ENCODE data around the gene TIMM17A. TPM values are rescaled to one million over a fixed set of nuclear protein-coding genes. Genes with fewer than 3 reads are reported as not detected.

The TIMM17A gene
- total and polyA plus RNA-seq, 5 donors: 67.8 to 96.9 (median 75.4) TPM

DNA sequence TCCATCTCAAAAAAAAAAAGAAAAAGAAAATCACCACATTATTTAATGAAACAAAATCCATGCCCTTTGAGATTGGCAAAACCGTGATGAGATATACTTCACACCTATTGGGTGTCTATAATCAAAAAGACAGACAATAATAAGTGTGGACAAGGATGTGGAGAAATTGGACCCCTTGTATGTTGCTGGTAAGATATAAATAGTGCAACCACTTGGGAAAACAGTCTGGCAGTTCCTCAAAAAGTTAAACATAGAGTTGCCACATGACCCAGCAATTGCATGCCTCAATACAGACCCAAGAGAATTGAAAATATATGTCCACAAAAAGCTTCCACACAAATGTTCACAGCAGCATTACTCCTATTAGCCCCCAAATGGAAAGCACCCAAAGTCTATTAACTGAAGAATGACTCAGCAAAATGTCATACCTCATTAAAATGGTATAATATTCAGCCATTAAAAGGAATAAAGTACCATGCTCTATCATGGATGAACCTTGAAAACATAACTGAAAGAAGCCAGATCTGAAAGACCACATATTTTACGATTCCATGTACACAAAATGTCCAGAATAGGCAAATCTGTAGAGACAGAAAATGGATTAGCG lies 33.2 kb upstream of the TIMM17A start:
- Histone ChIP-seq H3K4me3 (ENCODE audit: low read length) (no peak overlapping the region), H3K4me1 (ENCODE audit: control insufficient read depth, insufficient read depth, low read length) (peaks cover 12% of the 10 kb centered on the region), H3K9me3 (ENCODE audit: control insufficient read depth, low read length) (peaks cover 2% of the 10 kb centered on the region), H3K27ac (ENCODE audit: low read length) (no peak overlapping the region), H3K27me3 (ENCODE audit: control insufficient read depth, insufficient read depth) (no peaks in the 10 kb centered on the region)
- ATAC-seq: no peak
- WGBS: 90% methylated on average over 3 of the region's 3 CpGs
- intact Hi-C loops (cut with DNase I): no loop called here
- no peak for DNase-seq

DNA sequence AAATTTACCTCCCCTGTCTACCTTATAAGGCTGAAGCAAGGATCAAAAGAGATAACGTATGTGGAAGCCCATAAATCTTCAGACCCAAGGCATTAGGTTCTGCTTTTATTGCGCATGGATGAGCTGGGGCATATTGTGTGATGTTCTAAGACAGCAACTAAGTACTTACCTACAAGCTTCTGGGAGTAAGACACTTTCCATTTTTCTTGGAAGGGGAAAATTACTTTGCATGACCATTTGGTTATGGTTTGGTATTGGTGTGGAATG lies 30.1 kb upstream of the TIMM17A start:
- ATAC-seq (no peak), DNase-seq (no peak)
- intact Hi-C loops (cut with DNase I): no loop called here
- WGBS: 90% methylated on average over 2 of the region's 2 CpGs
- Histone ChIP-seq H3K4me1 (ENCODE audit: control insufficient read depth, insufficient read depth, low read length) (no peaks in the 10 kb centered on the region), H3K27ac (ENCODE audit: low read length) (no peak overlapping the region), H3K27me3 (ENCODE audit: control insufficient read depth, insufficient read depth) (no peaks in the 10 kb centered on the region), H3K4me3 (ENCODE audit: low read length) (no peak overlapping the region), H3K9me3 (ENCODE audit: control insufficient read depth, low read length) (no peaks in the 10 kb centered on the region)

DNA sequence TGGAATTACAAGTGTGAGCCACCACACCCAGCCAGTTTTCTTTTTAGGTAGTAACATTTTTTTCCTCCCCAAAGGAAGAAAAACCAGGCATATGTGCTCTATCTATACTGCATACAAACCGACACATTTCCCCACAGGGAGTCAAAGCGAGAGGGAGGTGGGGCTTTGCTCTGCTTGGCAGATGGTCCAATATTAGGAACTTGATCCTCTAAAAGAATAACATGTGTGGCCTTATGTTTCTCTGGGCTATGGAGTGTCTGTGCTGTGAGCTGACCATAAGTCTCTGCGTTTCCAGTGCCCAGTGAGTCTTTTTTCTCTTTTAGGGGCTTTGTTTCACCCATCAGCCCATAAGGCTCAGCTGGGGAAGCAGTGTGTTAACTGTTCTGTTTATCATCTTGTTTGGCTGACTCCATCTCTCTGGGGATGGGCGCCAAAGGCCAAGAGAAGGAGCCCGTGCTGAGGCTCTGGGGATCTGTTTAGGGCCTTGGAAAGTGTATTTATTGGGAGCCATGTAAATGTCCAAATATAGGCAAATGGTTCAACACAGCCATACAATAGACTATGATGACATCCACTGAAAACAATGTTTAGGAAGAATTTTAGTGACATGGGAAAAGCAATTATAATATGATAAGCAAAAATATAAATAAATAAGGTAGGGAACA lies 29.2 kb upstream of the TIMM17A start:
- Histone ChIP-seq H3K27me3 (ENCODE audit: control insufficient read depth, insufficient read depth) (no peaks in the 10 kb centered on the region), H3K4me3 (ENCODE audit: low read length) (no peak overlapping the region), H3K9me3 (ENCODE audit: control insufficient read depth, low read length) (no peaks in the 10 kb centered on the region), H3K4me1 (ENCODE audit: control insufficient read depth, insufficient read depth, low read length) (no peaks in the 10 kb centered on the region), H3K27ac (ENCODE audit: low read length) (peak overlapping the region; percentile 6)
- ATAC-seq (peak; percentile 25 to 45), DNase-seq (no peak)
- 54% methylated on average over 5 of the region's 5 CpGs for WGBS
- intact Hi-C loops (cut with DNase I): no loop called here

DNA sequence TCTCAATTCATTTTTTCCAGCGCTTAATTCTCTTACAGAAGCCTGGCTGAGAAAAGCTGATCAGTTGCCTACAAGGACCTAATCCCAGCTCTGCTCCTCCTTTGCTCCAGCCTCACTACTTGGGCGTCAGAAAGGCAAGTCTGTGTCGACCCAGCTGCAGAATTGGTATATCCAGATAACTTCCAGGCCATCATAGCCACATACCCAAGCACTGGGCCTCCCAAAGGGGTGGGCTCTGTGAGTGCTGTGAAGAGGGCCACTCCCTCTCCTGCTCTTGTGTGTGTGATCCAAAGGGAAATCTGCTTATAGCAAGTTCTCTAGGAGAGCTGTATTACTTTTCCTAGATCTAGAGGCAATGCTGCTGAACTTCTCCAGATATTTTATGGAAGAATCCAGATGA lies 27.0 kb upstream of the TIMM17A start:
- intact Hi-C loops (cut with DNase I): no loop called here
- Histone ChIP-seq H3K27me3 (ENCODE audit: control insufficient read depth, insufficient read depth) (no peaks in the 10 kb centered on the region), H3K4me1 (ENCODE audit: control insufficient read depth, insufficient read depth, low read length) (no peaks in the 10 kb centered on the region), H3K4me3 (ENCODE audit: low read length) (no peak overlapping the region), H3K27ac (ENCODE audit: low read length) (no peak overlapping the region), H3K9me3 (ENCODE audit: control insufficient read depth, low read length) (no peaks in the 10 kb centered on the region)
- WGBS: 85% methylated on average over 3 of the region's 3 CpGs
- DNase-seq (no peak), ATAC-seq (peak in 1 of 2 donors; percentile 18)

DNA sequence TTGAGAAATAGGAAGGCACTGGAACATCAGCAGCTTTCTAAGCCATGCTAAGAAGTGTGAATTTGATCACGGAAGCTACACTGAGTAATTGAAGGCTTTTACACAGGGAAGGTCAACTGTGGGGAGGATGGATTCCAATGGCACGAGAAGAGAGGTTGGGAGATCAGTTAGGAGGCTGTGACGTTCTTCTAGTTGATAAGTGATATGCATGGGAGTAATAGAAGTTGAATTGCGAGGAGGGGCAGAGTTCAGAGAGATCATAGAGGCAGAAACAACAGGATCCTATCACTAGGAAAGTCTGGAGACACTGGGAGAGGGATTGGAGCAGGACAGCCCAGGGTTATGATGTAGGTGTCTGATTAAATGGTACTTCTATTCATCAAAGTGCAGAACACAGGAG lies 25.2 kb upstream of the TIMM17A start:
- WGBS: 70% methylated on average over 4 of the region's 4 CpGs
- intact Hi-C loops (cut with DNase I): no loop called here
- Histone ChIP-seq H3K27me3 (ENCODE audit: control insufficient read depth, insufficient read depth) (no peaks in the 10 kb centered on the region), H3K9me3 (ENCODE audit: control insufficient read depth, low read length) (no peaks in the 10 kb centered on the region), H3K4me3 (ENCODE audit: low read length) (no peak overlapping the region), H3K4me1 (ENCODE audit: control insufficient read depth, insufficient read depth, low read length) (peaks cover 4% of the 10 kb centered on the region), H3K27ac (ENCODE audit: low read length) (no peak overlapping the region)
- no peak for DNase-seq
- no peak for ATAC-seq

DNA sequence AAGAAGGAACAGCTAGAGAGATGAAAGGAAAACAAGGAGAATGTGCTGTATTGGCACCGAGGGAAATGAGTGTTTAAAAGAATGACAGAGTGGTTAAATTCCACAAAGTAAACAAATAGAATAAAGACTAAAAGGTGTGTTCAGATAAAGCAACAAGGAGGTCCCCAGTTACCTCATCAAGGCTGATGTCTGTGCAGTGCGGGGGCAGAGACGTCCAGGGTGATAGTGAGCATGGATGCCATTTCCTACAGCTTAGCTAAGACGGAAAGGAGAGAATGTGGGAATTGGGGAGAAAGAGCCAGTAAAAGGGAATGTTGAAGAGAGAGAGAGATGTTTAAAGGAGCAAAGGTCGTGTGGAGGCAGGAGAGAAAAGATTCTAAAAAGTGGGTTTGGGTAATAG lies 24.5 kb upstream of the TIMM17A start:
- no peaks in the 10 kb centered on the region for H3K9me3 ChIP-seq (ENCODE audit: control insufficient read depth, low read length)
- no peak overlapping the region for H3K27ac ChIP-seq (ENCODE audit: low read length)
- H3K27me3 ChIP-seq (ENCODE audit: control insufficient read depth, insufficient read depth): no peaks in the 10 kb centered on the region
- peaks cover 4% of the 10 kb centered on the region for H3K4me1 ChIP-seq (ENCODE audit: control insufficient read depth, insufficient read depth, low read length)
- no peak overlapping the region for H3K4me3 ChIP-seq (ENCODE audit: low read length)
- no peak for DNase-seq
- ATAC-seq: no peak
- 72% methylated on average over 5 of the region's 5 CpGs for WGBS
- intact Hi-C loops (cut with DNase I): no loop called here

DNA sequence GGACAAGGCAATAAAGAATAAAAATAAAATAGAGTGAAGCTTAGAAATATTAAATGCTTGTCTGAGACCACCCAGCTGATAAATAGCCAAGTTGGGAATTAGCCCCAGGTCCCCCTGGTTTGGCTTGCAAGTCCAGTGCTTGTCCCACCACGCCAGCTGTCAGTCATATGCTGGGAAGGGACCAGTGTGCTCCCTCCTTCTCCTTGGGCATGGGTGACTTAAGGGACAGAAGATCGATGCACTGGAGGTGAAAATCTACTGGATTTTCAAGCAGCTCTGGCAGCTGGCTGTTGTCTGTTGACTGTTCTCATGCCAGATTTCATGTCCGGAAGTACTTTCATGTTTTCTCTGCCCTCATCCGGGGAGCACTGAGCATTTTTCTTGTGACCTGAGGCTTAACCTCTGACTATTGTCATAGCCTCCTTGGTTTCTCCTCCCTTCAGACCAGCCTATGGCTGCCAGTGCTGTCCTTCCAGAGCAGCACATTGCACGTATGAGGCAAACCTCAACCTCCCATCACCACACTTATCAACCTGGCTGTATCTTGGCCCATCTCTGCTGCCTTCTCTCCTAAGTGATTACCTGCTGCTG lies 21.4 kb upstream of the TIMM17A start:
- 52% methylated on average over 5 of the region's 5 CpGs for WGBS
- Histone ChIP-seq H3K27ac (ENCODE audit: low read length) (no peak overlapping the region), H3K4me1 (ENCODE audit: control insufficient read depth, insufficient read depth, low read length) (peaks cover 9% of the 10 kb centered on the region), H3K27me3 (ENCODE audit: control insufficient read depth, insufficient read depth) (no peaks in the 10 kb centered on the region), H3K9me3 (ENCODE audit: control insufficient read depth, low read length) (no peaks in the 10 kb centered on the region), H3K4me3 (ENCODE audit: low read length) (no peak overlapping the region)
- no peak for DNase-seq
- ATAC-seq: no peak
- intact Hi-C loops (cut with DNase I): no loop called here

DNA sequence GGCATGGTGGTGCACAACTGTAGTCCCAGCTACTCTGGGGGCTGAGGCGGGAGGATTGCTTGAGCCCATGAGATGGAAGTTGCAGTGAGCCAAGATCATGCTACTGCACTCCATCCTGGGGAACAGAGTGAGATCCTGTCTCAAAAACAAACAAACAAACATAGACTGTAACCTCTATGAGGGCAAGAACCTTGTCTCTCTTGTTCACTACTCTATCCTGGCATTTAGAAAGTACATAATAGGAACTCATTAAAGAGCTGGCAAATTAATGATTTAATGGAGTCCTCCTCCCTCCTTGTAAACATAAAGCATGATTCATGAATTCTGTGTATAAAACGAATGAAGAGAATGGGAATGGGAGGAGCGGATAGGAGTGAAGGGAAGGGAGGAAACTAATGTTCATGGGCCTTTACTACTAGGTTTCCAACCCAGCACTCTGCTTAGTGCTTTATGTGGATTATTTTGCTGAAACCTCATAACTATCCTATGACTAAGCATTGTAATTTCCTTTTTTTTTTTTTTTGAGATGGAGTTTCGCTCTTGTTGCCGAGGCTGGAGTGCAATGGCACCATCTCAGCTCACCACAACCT lies 17.6 kb upstream of the TIMM17A start:
- intact Hi-C loops (cut with DNase I): no loop called here
- H3K4me1 ChIP-seq (ENCODE audit: control insufficient read depth, insufficient read depth, low read length): peaks cover 12% of the 10 kb centered on the region
- no peaks in the 10 kb centered on the region for H3K27me3 ChIP-seq (ENCODE audit: control insufficient read depth, insufficient read depth)
- no peaks in the 10 kb centered on the region for H3K9me3 ChIP-seq (ENCODE audit: control insufficient read depth, low read length)
- DNase-seq (no peak), ATAC-seq (peak in 1 of 2 donors; percentile 23)
- no peak overlapping the region for H3K4me3 ChIP-seq (ENCODE audit: low read length)
- WGBS: 64% methylated on average over 5 of the region's 5 CpGs
- H3K27ac ChIP-seq (ENCODE audit: low read length): no peak overlapping the region

DNA sequence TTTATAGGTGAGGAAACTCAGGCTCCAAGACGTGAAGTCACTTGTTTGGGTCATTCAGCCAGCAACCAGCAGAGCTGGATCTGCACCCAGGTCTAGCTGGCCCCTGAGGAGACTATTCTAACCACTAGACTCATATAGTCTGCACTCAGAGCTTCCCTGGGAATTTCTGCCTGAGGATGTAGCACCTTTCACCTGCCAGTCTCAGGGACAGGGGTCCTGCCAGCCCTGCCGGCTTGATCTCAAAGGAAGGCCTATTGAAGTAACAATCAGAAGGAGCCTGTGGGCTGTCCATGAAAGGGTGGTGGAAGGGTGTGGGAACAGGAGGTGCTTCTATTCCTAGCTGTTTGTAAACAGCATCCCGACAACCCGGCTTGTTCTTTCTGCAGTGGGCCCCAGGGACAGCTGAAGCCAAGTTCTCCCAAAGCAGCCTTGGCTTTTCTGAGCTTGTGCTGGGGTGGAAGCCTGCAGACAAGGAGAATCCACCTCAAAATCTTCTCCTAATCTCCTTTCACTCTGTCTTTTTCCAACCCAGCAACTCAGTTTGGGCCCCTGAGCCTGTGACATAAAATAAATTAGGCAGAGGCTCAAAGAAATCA lies 16.8 kb upstream of the TIMM17A start:
- Histone ChIP-seq H3K4me1 (ENCODE audit: control insufficient read depth, insufficient read depth, low read length) (peaks cover 12% of the 10 kb centered on the region), H3K9me3 (ENCODE audit: control insufficient read depth, low read length) (no peaks in the 10 kb centered on the region), H3K27ac (ENCODE audit: low read length) (peak overlapping the region; percentile 80), H3K27me3 (ENCODE audit: control insufficient read depth, insufficient read depth) (no peaks in the 10 kb centered on the region), H3K4me3 (ENCODE audit: low read length) (no peak overlapping the region)
- WGBS: 36% methylated on average over 4 of the region's 4 CpGs
- DNase-seq: no peak
- peak; percentile 38 to 63 for ATAC-seq
- intact Hi-C loops (cut with DNase I): no loop called here

DNA sequence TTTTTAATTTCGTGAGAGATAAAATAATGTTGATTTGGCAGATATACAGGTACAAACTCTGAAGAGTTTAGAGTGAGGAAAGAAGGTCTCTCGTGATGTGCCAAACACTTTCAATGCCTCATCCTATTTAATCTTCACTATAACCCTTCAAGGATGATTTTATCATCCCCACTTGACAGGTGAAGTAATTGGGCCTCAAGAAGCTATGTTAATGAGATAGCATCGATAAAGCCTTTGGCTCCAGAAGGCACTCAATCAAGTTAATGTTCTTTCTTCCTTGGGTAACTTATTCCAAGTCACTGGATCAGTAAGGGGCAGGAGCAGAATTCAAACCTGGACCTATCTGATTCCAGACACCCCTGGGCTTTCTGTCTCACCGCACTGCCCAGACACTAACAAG lies 16.2 kb upstream of the TIMM17A start:
- Histone ChIP-seq H3K9me3 (ENCODE audit: control insufficient read depth, low read length) (no peaks in the 10 kb centered on the region), H3K27me3 (ENCODE audit: control insufficient read depth, insufficient read depth) (no peaks in the 10 kb centered on the region), H3K27ac (ENCODE audit: low read length) (peak overlapping the region; percentile 36), H3K4me3 (ENCODE audit: low read length) (no peak overlapping the region), H3K4me1 (ENCODE audit: control insufficient read depth, insufficient read depth, low read length) (peaks cover 11% of the 10 kb centered on the region)
- 45% methylated on average over 4 of the region's 4 CpGs for WGBS
- no peak for ATAC-seq
- intact Hi-C loops (cut with DNase I): no loop called here
- no peak for DNase-seq

DNA sequence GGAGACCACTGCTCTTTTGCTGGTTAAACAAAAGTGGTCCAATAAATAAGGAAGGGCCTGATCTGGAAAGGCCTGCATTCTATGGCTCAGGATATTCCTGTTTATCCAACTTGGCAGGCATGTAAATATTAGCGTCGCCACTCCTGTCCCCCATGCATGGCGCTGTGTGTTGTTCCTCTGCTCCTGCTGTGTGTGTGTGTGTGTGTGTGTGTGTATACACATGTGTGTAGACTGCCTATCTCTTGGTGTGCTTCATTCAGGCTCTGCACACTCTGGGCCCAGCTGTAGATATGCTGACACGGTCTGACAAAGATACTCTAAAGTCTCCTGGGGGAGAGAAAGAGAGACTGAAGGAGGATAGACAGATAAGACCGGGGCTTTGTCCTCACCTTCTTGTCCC lies 15.7 kb upstream of the TIMM17A start:
- no peaks in the 10 kb centered on the region for H3K9me3 ChIP-seq (ENCODE audit: control insufficient read depth, low read length)
- peaks cover 12% of the 10 kb centered on the region for H3K4me1 ChIP-seq (ENCODE audit: control insufficient read depth, insufficient read depth, low read length)
- WGBS: 55% methylated on average over 5 of the region's 5 CpGs
- DNase-seq (no peak), ATAC-seq (no peak)
- H3K27ac ChIP-seq (ENCODE audit: low read length): peak overlapping the region; percentile 36
- H3K4me3 ChIP-seq (ENCODE audit: low read length): no peak overlapping the region
- intact Hi-C loops (cut with DNase I): no loop called here
- no peaks in the 10 kb centered on the region for H3K27me3 ChIP-seq (ENCODE audit: control insufficient read depth, insufficient read depth)

Measured in right cardiac atrium (tissue), 5 donors.